Fibroblast of lung (primary cell): ENCODE measurements around the gene SUSD5. TPM values are rescaled to one million over a fixed set of nuclear protein-coding genes. Genes with fewer than 3 reads are reported as not detected.

Experiments used
- DNase-seq, 2 donors: peaks; one replicate each; pipeline versions ENCODE4 v3.0.0 to v3.0.0-alpha.2; 2010; ENCODE audit warnings: low read depth in 2 of 2
- H2AFZ ChIP-seq: 2 replicates; pipeline ENCODE4 v1.5.1; 2012; ENCODE audit warnings: low read length, control low read depth, inconsistent platforms
- H3K27ac ChIP-seq: 2 replicates; pipeline ENCODE4 v1.5.1; 2011; ENCODE audit warnings: low read length, control low read depth; ENCODE audit not compliant: insufficient read depth
- H3K27me3 ChIP-seq: 2 replicates; pipeline ENCODE4 v1.5.1; 2011; ENCODE audit warnings: mild to moderate bottlenecking, low read length; ENCODE audit not compliant: control insufficient read depth, insufficient read depth
- H3K36me3 ChIP-seq: 2 replicates; pipeline ENCODE4 v1.5.1; 2011; ENCODE audit warnings: low read length; ENCODE audit not compliant: control insufficient read depth, insufficient read depth
- H3K4me1 ChIP-seq: 2 replicates; pipeline ENCODE4 v1.5.1; 2011; ENCODE audit warnings: low read length; ENCODE audit not compliant: control insufficient read depth, insufficient read depth; ENCODE audit errors: extremely low read depth
- H3K4me2 ChIP-seq: 2 replicates; pipeline ENCODE4 v1.5.1; 2011; ENCODE audit warnings: low read length, control low read depth; ENCODE audit not compliant: insufficient read depth; ENCODE audit errors: extremely low read depth
- H3K4me3 ChIP-seq, 4 experiments: fragments of 200-600 bp in 1 of 4; sonication (generic) in 1 of 4; replicated peaks in 1 of 4; 2 replicates each; pipeline ENCODE4 v1.5.1; 2011 to 2016; ENCODE audit warnings: low read length in 4 of 4, low read depth in 3 of 4, mild to moderate bottlenecking in 3 of 4, control low read depth in 2 of 4, inconsistent platforms in 1 of 4, mixed read lengths in 1 of 4; ENCODE audit not compliant: insufficient read depth in 1 of 4; ENCODE audit errors: control extremely low read depth in 1 of 4
- H3K79me2 ChIP-seq: 2 replicates; pipeline ENCODE4 v1.5.1; 2012; ENCODE audit warnings: mild to moderate bottlenecking, low read length, inconsistent platforms; ENCODE audit not compliant: control insufficient read depth, insufficient read depth
- H3K9ac ChIP-seq: 2 replicates; pipeline ENCODE4 v1.5.1; 2011; ENCODE audit warnings: mild to moderate bottlenecking, low read length, control low read depth; ENCODE audit not compliant: insufficient read depth
- H3K9me3 ChIP-seq: 2 replicates; pipeline ENCODE4 v1.5.1; 2012; ENCODE audit warnings: low read depth, low read length; ENCODE audit not compliant: control insufficient read depth, insufficient read depth
- H4K20me1 ChIP-seq: 2 replicates; pipeline ENCODE4 v1.5.1; 2011; ENCODE audit warnings: low read length; ENCODE audit not compliant: control insufficient read depth, insufficient read depth; ENCODE audit errors: extremely low read depth
- EZH2 ChIP-seq: IDR thresholded peaks from 2 replicates; pipeline ENCODE4 v1.5.1; 2012; ENCODE audit warnings: low read length, control low read depth, mild to moderate bottlenecking; ENCODE audit errors: missing control alignments
- polyA plus RNA-seq, 2 donors: library from polyadenylated mRNA; depleted of rRNA in 1 of 2; stranded (reverse) in 1 of 2; unstranded in 1 of 2; fragments of >200 nt; gene quantifications; 2 replicates each; pipeline ENCODE4 v1.2.1, GENCODE V29; 2011 to 2012; ENCODE audit warnings: missing spikeins in 1 of 2
- total RNA-seq: library from RNA; depleted of rRNA; stranded (reverse); fragments of >200 nt; gene quantifications from 2 replicates; pipeline ENCODE4 v1.2.1, GENCODE V29; 2014
- TF ChIP-seq, protein P1 (sequence below), 2 donors: IDR thresholded peaks in 1 of 2; conservative IDR thresholded peaks in 1 of 2; 1 replicate in 1 of 2; 2 replicates in 1 of 2; pipeline ENCODE4 v1.5.1; 2011 to 2012; ENCODE audit warnings: low read length in 2 of 2, control low read depth in 1 of 2, inconsistent platforms in 1 of 2, low read depth in 1 of 2, mild to moderate bottlenecking in 1 of 2

The SUSD5 gene
- total and polyA plus RNA-seq, 2 donors (not counting 1 experiment from before 2014, with no cell fraction given) = 0.75 to 2.3 TPM

GRCh38 chr3:33103034-33103433, 115.6 kb downstream of the SUSD5 start:
- Histone ChIP-seq H3K27me3 (no peaks in the 10 kb centered on the region), H3K9ac (no peak overlapping the region), H4K20me1 (no peaks in the 10 kb centered on the region), H3K79me2 (no peaks in the 10 kb centered on the region), H3K4me1 (no peaks in the 10 kb centered on the region), H3K4me3 (no peak overlapping the region), H2AFZ (no peak overlapping the region), H3K9me3 (no peaks in the 10 kb centered on the region), H3K4me2 (no peak overlapping the region), H3K36me3 (no peaks in the 10 kb centered on the region), H3K27ac (no peak overlapping the region)
- TF ChIP-seq, protein P1, sequence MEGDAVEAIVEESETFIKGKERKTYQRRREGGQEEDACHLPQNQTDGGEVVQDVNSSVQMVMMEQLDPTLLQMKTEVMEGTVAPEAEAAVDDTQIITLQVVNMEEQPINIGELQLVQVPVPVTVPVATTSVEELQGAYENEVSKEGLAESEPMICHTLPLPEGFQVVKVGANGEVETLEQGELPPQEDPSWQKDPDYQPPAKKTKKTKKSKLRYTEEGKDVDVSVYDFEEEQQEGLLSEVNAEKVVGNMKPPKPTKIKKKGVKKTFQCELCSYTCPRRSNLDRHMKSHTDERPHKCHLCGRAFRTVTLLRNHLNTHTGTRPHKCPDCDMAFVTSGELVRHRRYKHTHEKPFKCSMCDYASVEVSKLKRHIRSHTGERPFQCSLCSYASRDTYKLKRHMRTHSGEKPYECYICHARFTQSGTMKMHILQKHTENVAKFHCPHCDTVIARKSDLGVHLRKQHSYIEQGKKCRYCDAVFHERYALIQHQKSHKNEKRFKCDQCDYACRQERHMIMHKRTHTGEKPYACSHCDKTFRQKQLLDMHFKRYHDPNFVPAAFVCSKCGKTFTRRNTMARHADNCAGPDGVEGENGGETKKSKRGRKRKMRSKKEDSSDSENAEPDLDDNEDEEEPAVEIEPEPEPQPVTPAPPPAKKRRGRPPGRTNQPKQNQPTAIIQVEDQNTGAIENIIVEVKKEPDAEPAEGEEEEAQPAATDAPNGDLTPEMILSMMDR (conservative IDR thresholded peaks at IDR 0.05 in 1 of 2, IDR thresholded peaks at IDR 0.05 in 1 of 2; ENCODE audit: low read depth in 1 of 2, low read length in 2 of 2) = no peak
- no peak for TF ChIP-seq EZH2
- no peak for DNase-seq

DNA sequence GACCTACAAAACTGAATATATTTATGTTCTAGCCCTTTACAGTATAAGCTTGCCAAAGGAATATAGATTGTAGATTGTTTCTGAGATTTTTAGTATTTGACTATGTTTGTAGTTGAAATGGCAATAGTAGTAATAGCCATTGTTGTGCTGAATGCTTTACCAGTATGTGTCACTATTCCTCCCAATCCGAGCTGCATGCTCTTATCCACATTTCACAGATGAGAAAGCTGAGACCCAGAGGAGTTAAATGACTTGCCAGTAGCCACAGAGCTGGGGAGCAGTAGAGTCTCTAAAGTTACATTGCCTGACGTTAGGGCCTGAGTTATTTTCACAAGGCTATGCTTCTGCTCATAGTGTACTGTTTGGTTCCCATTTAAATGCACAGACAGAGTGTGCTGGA, 118.4 kb downstream of the SUSD5 start:
- H4K20me1 ChIP-seq = no peaks in the 10 kb centered on the region

More for the DNA sequence above, 118.4 kb downstream of the SUSD5 start:
- no peaks in the 10 kb centered on the region for H3K36me3 ChIP-seq
- H3K27me3 ChIP-seq = no peaks in the 10 kb centered on the region
- no peak overlapping the region for H3K27ac ChIP-seq
- H3K4me3 ChIP-seq = no peak overlapping the region
- no peak overlapping the region for H3K9ac ChIP-seq
- H3K9me3 ChIP-seq = no peaks in the 10 kb centered on the region
- no peak overlapping the region for H3K4me2 ChIP-seq
- H3K4me1 ChIP-seq = peaks cover 2% of the 10 kb centered on the region
- DNase-seq = no peak
- H3K79me2 ChIP-seq = peaks cover 14% of the 10 kb centered on the region
- TF ChIP-seq EZH2 = no peak
- TF ChIP-seq, protein P1 (conservative IDR thresholded peaks at IDR 0.05 in 1 of 2, IDR thresholded peaks at IDR 0.05 in 1 of 2; ENCODE audit: low read depth in 1 of 2, low read length in 2 of 2) = no peak
- no peak overlapping the region for H2AFZ ChIP-seq

Other genes with a start within 250 kb of the SUSD5 start
- 63.2 and 88.5 TPM in 2 replicates for gene GLB1, start 121.7 kb downstream of the SUSD5 start, total RNA-seq
- 80.8 and 85.1 TPM in 2 replicates for gene GLB1, start 121.7 kb downstream of the SUSD5 start, polyA plus RNA-seq
- 3.1 and 3.3 TPM in 2 replicates for gene TMPPE, start 121.7 kb downstream of the SUSD5 start, total RNA-seq
- 2.9 and 3.2 TPM in 2 replicates for gene TMPPE, start 121.7 kb downstream of the SUSD5 start, polyA plus RNA-seq
- gene CRTAP, start 104.8 kb downstream of the SUSD5 start, total RNA-seq = 176 and 318 TPM in 2 replicates
- 330 and 332 TPM in 2 replicates for gene CRTAP, start 104.8 kb downstream of the SUSD5 start, polyA plus RNA-seq
- 8.7 and 16.2 TPM in 2 replicates for gene FBXL2, start 58.6 kb upstream of the SUSD5 start, total RNA-seq
- 16.0 and 26.5 TPM in 2 replicates for gene FBXL2, start 58.6 kb upstream of the SUSD5 start, polyA plus RNA-seq
- 42.6 and 48.1 TPM in 2 replicates for gene UBP1, start 221.6 kb upstream of the SUSD5 start, total RNA-seq
- gene UBP1, start 221.6 kb upstream of the SUSD5 start, polyA plus RNA-seq = 98.6 and 99.7 TPM in 2 replicates